K562 (cell line): ENCODE results near the gene FES. TPM values are rescaled to one million over a fixed set of nuclear protein-coding genes. Genes with fewer than 3 reads are reported as not detected.

ENCODE experiments used
- CHD7 ChIP-seq: fragments of 200-600 bp; sonication (generic); IDR thresholded peaks from one replicate; pipeline ENCODE4 v1.6.1; 2012; ENCODE audit warnings: mild to moderate bottlenecking, low read depth, low read length, inconsistent platforms
- CTCFL ChIP-seq: IDR thresholded peaks from 2 replicates; pipeline ENCODE4 v1.6.1; 2011; ENCODE audit warnings: borderline replicate concordance, low read depth, mild to moderate bottlenecking, moderate library complexity, low read length; ENCODE audit not compliant: insufficient read depth, poor library complexity, severe bottlenecking
- GABPB1 ChIP-seq: sonication (generic); formaldehyde crosslinking; IDR thresholded peaks from 2 replicates; pipeline ENCODE4 v1.8.0; 2022; ENCODE audit warnings: mild to moderate bottlenecking, missing genetic modification reagents
- ILF3 ChIP-seq: fragments of 450-650 bp; IDR thresholded peaks from 2 replicates; pipeline ENCODE4 v1.6.1; 2018; ENCODE audit warnings: antibody characterized with exemption, mild to moderate bottlenecking, moderate library complexity, borderline replicate concordance
- NR2F6 ChIP-seq: fragments of 450-650 bp; formaldehyde crosslinking; IDR thresholded peaks from 2 replicates; pipeline ENCODE4 v1.4.0; 2020; ENCODE audit warnings: mild to moderate bottlenecking
- PRMT5 ChIP-seq: sonication (generic); formaldehyde crosslinking; IDR thresholded peaks from 2 replicates; pipeline ENCODE4 v1.5.0; 2020; ENCODE audit warnings: missing genetic modification reagents
- RAD21 ChIP-seq, 2 experiments: fragments of 250-450 bp in 1 of 2; fragments of 450-650 bp in 1 of 2; sonication (Bioruptor Pico) in 1 of 2; formaldehyde crosslinking in 1 of 2; IDR thresholded peaks in 1 of 2; conservative IDR thresholded peaks in 1 of 2; 2 replicates each; pipeline versions ENCODE4 v1.4.0 to v1.8.0; 2020 to 2022; ENCODE audit warnings: mild to moderate bottlenecking in 2 of 2, moderate library complexity in 1 of 2
- RBM15 ChIP-seq: fragments of 200-400 bp; formaldehyde crosslinking; IDR thresholded peaks from 2 replicates; pipeline ENCODE4 v1.6.1; 2018; ENCODE audit warnings: mild to moderate bottlenecking, low read length, moderate library complexity; ENCODE audit not compliant: insufficient read depth
- ZBTB26 ChIP-seq: fragments of 450-650 bp; formaldehyde crosslinking; IDR thresholded peaks from 2 replicates; pipeline ENCODE4 v1.4.0; 2022; ENCODE audit warnings: missing genetic modification characterization
- ZNF561 ChIP-seq: fragments of 450-650 bp; formaldehyde crosslinking; conservative IDR thresholded peaks from 2 replicates; pipeline ENCODE4 v1.4.0; 2020; ENCODE audit warnings: mild to moderate bottlenecking, moderate library complexity
- polyA plus RNA-seq, 8 experiments: library from polyadenylated mRNA; depleted of rRNA in 4 of 8; stranded (reverse) in 5 of 8; unstranded in 3 of 8; fragments of >200 nt; fragmentation: Nextera tagmentation in 2 of 8; fragmentation: Illumina TruSeq in 1 of 8; extraction: Ambion mirVana in 2 of 8; extraction: Trizol in 1 of 8; gene quantifications; 2 replicates each; pipeline versions ENCODE4 v1.2.1 to v1.2.3, GENCODE V29; 2011 to 2014; ENCODE audit warnings: inconsistent platforms in 1 of 8, missing spikeins in 1 of 8
- total RNA-seq, 7 experiments: library from RNA; depleted of rRNA in 6 of 7; stranded (reverse); fragments of >200 nt in 6 of 7; fragmentation: Illumina TruSeq in 2 of 7; extraction: Trizol in 2 of 7; gene quantifications; 2 replicates each; pipeline versions ENCODE4 v1.2.1 to v1.2.3, GENCODE V29; 2011 to 2021; ENCODE audit warnings: low replicate concordance in 1 of 7

Gene FES
- total and polyA plus RNA-seq, 9 of the 15 experiments (the other 6 are each of a cell fraction or from before 2014, with no cell fraction given) = 0.38 to 2.6 (median 0.82) TPM

GRCh38 chr15:90930861-90931574, 46.7 kb downstream of the FES start (continued):
- no peak for TF ChIP-seq ZBTB26 (CRISPR knock-in tag)
- TF ChIP-seq CHD7 = no peak
- TF ChIP-seq ILF3 = no peak
- no peak for TF ChIP-seq ZNF561 (CRISPR knock-in tag)
- TF ChIP-seq RBM15 = no peak
- no peak for TF ChIP-seq PRMT5 (CRISPR knock-in tag)
- TF ChIP-seq NR2F6 (CRISPR knock-in tag) = no peak
- TF ChIP-seq CTCFL = no peak
- TF ChIP-seq RAD21 (CRISPR knock-in tag; conservative IDR thresholded peaks at IDR 0.05 in 1 of 2, IDR thresholded peaks at IDR 0.05 in 1 of 2) = no peak
- no peak for TF ChIP-seq GABPB1
